A673 (cell line): ENCODE measurements around the gene MSRB1. TPM values are rescaled to one million over a fixed set of nuclear protein-coding genes. Genes with fewer than 3 reads are reported as not detected.
"Not testable (repeated sequence)": the region's sequence is repeated elsewhere in the genome, so short reads cannot be mapped to it uniquely, and the experiment has no call there.

Source experiments
- BruUV-seq: library from RNA; stranded (reverse); fragments of 400-500 nt; replicated peaks from 2 replicates; lab custom pipeline; 2021; lab: Mats Ljungman, UMichigan
- CTCF ChIA-PET: fragments of 300-600 bp; sonication (Branson Sonifier 250); formaldehyde crosslinking; loops from one replicate; lab custom pipeline; 2022; ENCODE audit warnings: antibody characterized with exemption; lab: Charles Lee
- POLR2A ChIA-PET: fragments of 300-600 bp; sonication (Branson Sonifier 250); formaldehyde crosslinking; loops from one replicate; lab custom pipeline; 2022; ENCODE audit warnings: antibody characterized with exemption; ENCODE audit not compliant: low non-redundant PET; lab: Charles Lee
- DNase-seq: peaks from one replicate; pipeline ENCODE4 v3.0.0-alpha.2; 2015; ENCODE audit warnings: low spot score
- H3K27ac ChIP-seq: fragments of 200-600 bp; sonication (generic); 2 replicates; pipeline ENCODE4 v1.5.1; 2016; ENCODE audit warnings: mixed run types, low read depth, mild to moderate bottlenecking, mixed read lengths, antibody characterized with exemption, low read length; ENCODE audit not compliant: poor library complexity, severe bottlenecking
- H3K27me3 ChIP-seq: fragments of 200-600 bp; sonication (generic); replicated peaks from 2 replicates; pipeline ENCODE4 v1.6.1; 2017; ENCODE audit warnings: mixed run types, low read depth, mild to moderate bottlenecking, mixed read lengths, antibody characterized with exemption, low read length; ENCODE audit not compliant: insufficient read depth, poor library complexity
- H3K36me3 ChIP-seq: fragments of 200-600 bp; sonication (generic); 2 replicates; pipeline ENCODE4 v1.6.1; 2016; ENCODE audit warnings: mixed run types, mild to moderate bottlenecking, mixed read lengths, antibody characterized with exemption, low read length; ENCODE audit not compliant: insufficient read depth, poor library complexity, severe bottlenecking
- H3K4me1 ChIP-seq: fragments of 200-600 bp; sonication (generic); 2 replicates; pipeline ENCODE4 v1.6.1; 2017; ENCODE audit warnings: mixed run types, mild to moderate bottlenecking, mixed read lengths, antibody characterized with exemption, low read length; ENCODE audit not compliant: insufficient read depth, poor library complexity, severe bottlenecking
- H3K4me3 ChIP-seq: fragments of 200-600 bp; sonication (generic); 2 replicates; pipeline ENCODE4 v1.5.1; 2016; ENCODE audit warnings: low read depth, mixed run types, mild to moderate bottlenecking, mixed read lengths, low read length; ENCODE audit not compliant: poor library complexity, severe bottlenecking
- H3K9me3 ChIP-seq: fragments of 200-600 bp; sonication (generic); 2 replicates; pipeline ENCODE4 v1.6.1; 2016; ENCODE audit warnings: mixed run types, low read depth, mild to moderate bottlenecking, mixed read lengths, antibody characterized with exemption, low read length; ENCODE audit not compliant: poor library complexity, severe bottlenecking
- CTCF ChIP-seq: fragments of 300-800, 200-600 bp; sonication (generic); conservative IDR thresholded peaks from 2 replicates; pipeline ENCODE4 v1.5.1; 2017; ENCODE audit warnings: low read depth, mild to moderate bottlenecking, antibody characterized with exemption, low read length, moderate library complexity, mixed read lengths
- EZH2 ChIP-seq: fragments of 200-600 bp; sonication (generic); IDR thresholded peaks from 2 replicates; pipeline ENCODE4 v1.6.1; 2017; ENCODE audit warnings: borderline replicate concordance, low read depth, mild to moderate bottlenecking, mixed read lengths, antibody characterized with exemption, low read length; ENCODE audit not compliant: poor library complexity, severe bottlenecking
- intact Hi-C: fragments of 100-400 bp; cut with micrococcal nuclease; formaldehyde crosslinking; loops from one replicate; pipeline ENCODE4 v1.10.0; 2022; ENCODE audit not compliant: unreplicated experiment
- total RNA-seq: library from RNA; stranded (reverse); gene quantifications from 2 replicates; pipeline ENCODE4 v1.2.3, GENCODE V29; 2021

Gene MSRB1
- total RNA-seq, 1 experiment from 2014 or later, result 17.7 TPM

GRCh38 chr16:1963806-1964505, 21.0 kb upstream of the MSRB1 start:
- CTCF ChIA-PET, result interaction anchor here (0.7 kb wide), 1 partner anchor 48 kb away, joined by 7 read pairs; no protein-coding TSS in a partner anchor
- peaks cover 27% of the 10 kb centered on the region for H3K36me3 ChIP-seq
- H3K27ac ChIP-seq, result peak overlapping the region; percentile 95
- no peak for DNase-seq
- POLR2A ChIA-PET, result interaction anchor here (0.7 kb wide), 2 partner anchors 20 to 496 kb away, joined by 9 to 17 read pairs; partner anchors contain the start of gene GFER
- H3K9me3 ChIP-seq, result no peaks in the 10 kb centered on the region
- H3K4me1 ChIP-seq, result peaks cover 21% of the 10 kb centered on the region
- peak overlapping the region; percentile 88 for H3K4me3 ChIP-seq
- intact Hi-C loops, result no loop called here
- BruUV-seq, result no TSS peak
- TF ChIP-seq EZH2 (no peak), CTCF (0 out of 2 replicates have a peak, but pooled peaks have one; percentile 19)
- H3K27me3 ChIP-seq, result no peaks in the 10 kb centered on the region

- Histone ChIP-seq H3K27ac (peak overlapping the region; percentile 95), H3K4me1 (peaks cover 24% of the 10 kb centered on the region), H3K4me3 (peak overlapping the region; percentile 88), H3K36me3 (peaks cover 27% of the 10 kb centered on the region)
- POLR2A ChIA-PET, H3K9me3 ChIP-seq, H3K27me3 ChIP-seq, DNase-seq, intact Hi-C loops: not testable (repeated sequence)
- TSS peak; percentile 81 for BruUV-seq
- CTCF ChIA-PET, result interaction anchor here (1.0 kb wide), 1 partner anchor 178 kb away, joined by 3 read pairs; no protein-coding TSS in a partner anchor
Observed at GRCh38 chr16:1962161-1963153, 19.5 kb upstream of the MSRB1 start.

DNA sequence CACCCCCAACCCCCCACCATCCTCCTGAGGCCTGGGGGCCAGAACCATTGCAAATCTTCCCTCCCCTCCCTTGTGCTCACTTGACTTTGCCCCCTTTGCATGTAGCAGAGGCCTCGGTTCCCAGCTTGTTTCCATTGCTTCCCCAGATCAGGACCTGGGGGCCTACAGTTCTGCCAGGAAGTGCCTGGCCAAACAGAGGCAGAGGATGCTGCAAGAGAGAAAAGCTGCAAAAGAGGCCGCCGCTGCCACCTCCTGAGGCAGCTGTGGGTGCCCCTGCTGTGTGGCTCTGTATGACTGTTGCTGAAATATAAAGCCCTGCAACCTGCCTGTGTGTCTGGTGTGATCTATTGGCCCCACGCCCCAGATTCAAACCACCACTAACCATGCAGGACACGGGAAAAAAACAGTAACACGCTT, 18.7 kb upstream of the MSRB1 start:
- POLR2A ChIA-PET, result no interaction called here
- H3K27me3 ChIP-seq, result no peaks in the 10 kb centered on the region
- peaks cover 24% of the 10 kb centered on the region for H3K4me1 ChIP-seq
- peak; percentile 52 for DNase-seq
- H3K4me3 ChIP-seq, result no peak overlapping the region
- H3K9me3 ChIP-seq, result no peaks in the 10 kb centered on the region
- no peak for TF ChIP-seq CTCF
- TF ChIP-seq EZH2, result no peak
- intact Hi-C loops, result no loop called here
- H3K27ac ChIP-seq, result peak overlapping the region; percentile 20
- BruUV-seq, result no TSS peak
- CTCF ChIA-PET, result interaction anchor here (1.0 kb wide), 1 partner anchor 179 kb away, joined by 3 read pairs; no protein-coding TSS in a partner anchor
- peaks cover 27% of the 10 kb centered on the region for H3K36me3 ChIP-seq
